Loucy (cell line): Measurements from ENCODE around the gene BTBD19.

ENCODE experiments used
- H2AFZ ChIP-seq: fragments of 200-600 bp; sonication (generic); 2 replicates; pipeline ENCODE4 v1.6.0; 2016; ENCODE audit warnings: antibody characterized with exemption, mild to moderate bottlenecking, low read length, moderate library complexity
- H3F3A ChIP-seq: fragments of 200-600 bp; 2 replicates; pipeline ENCODE4 v1.6.0; 2016; ENCODE audit warnings: antibody characterized with exemption, low read depth, mild to moderate bottlenecking
- H3K27me3 ChIP-seq: fragments of 200-600 bp; sonication (generic); 2 replicates; pipeline ENCODE4 v1.6.1; 2014; ENCODE audit warnings: low read length, mild to moderate bottlenecking; ENCODE audit not compliant: insufficient read depth, poor library complexity, severe bottlenecking
- H3K36me3 ChIP-seq: fragments of 200-600 bp; sonication (generic); 2 replicates; pipeline ENCODE4 v1.6.1; 2016; ENCODE audit warnings: low read length; ENCODE audit not compliant: insufficient read depth
- H3K4me1 ChIP-seq: fragments of 200-600 bp; sonication (generic); 2 replicates; pipeline ENCODE4 v1.5.1; 2014; ENCODE audit warnings: low read length, mild to moderate bottlenecking; ENCODE audit not compliant: insufficient read depth, poor library complexity, severe bottlenecking
- H3K4me2 ChIP-seq: fragments of 200-600 bp; sonication (generic); 2 replicates; pipeline ENCODE4 v1.6.0; 2014; ENCODE audit warnings: antibody characterized with exemption, low read length, low read depth, mild to moderate bottlenecking; ENCODE audit not compliant: poor library complexity, severe bottlenecking
- H3K4me3 ChIP-seq: fragments of 200-600 bp; sonication (generic); 2 replicates; pipeline ENCODE4 v1.5.1; 2014; ENCODE audit warnings: low read length, mild to moderate bottlenecking, mixed read lengths; ENCODE audit not compliant: poor library complexity, severe bottlenecking
- H3K79me2 ChIP-seq: fragments of 200-600 bp; sonication (generic); 2 replicates; pipeline ENCODE4 v1.6.1; 2014; ENCODE audit warnings: low read length; ENCODE audit not compliant: insufficient read depth
- H3K9ac ChIP-seq: fragments of 200-600 bp; sonication (generic); 2 replicates; pipeline ENCODE4 v1.6.0; 2014; ENCODE audit warnings: mild to moderate bottlenecking, low read depth, low read length, moderate library complexity; ENCODE audit not compliant: poor library complexity, severe bottlenecking
- H3K9me2 ChIP-seq: fragments of 200-600 bp; sonication (generic); replicated peaks from 2 replicates; pipeline ENCODE4 v1.6.1; 2016; ENCODE audit warnings: low read depth, low read length, mixed read lengths
- H3K9me3 ChIP-seq: fragments of 200-600 bp; sonication (generic); 2 replicates; pipeline ENCODE4 v1.6.1; 2014; ENCODE audit warnings: mild to moderate bottlenecking, antibody characterized with exemption, low read length, low read depth; ENCODE audit not compliant: insufficient read depth
- H4K20me1 ChIP-seq: fragments of 200-600 bp; sonication (generic); 2 replicates; pipeline ENCODE4 v1.6.0; 2014; ENCODE audit warnings: antibody characterized with exemption, low read length, mild to moderate bottlenecking; ENCODE audit not compliant: insufficient read depth, poor library complexity, severe bottlenecking
- CTCF ChIP-seq: fragments of 200-600 bp; sonication (generic); conservative IDR thresholded peaks from 2 replicates; pipeline ENCODE4 v1.5.1; 2014; ENCODE audit warnings: mild to moderate bottlenecking, antibody characterized with exemption, low read length
- EZH2phosphoT487 ChIP-seq: fragments of 200-600 bp; IDR thresholded peaks from 2 replicates; pipeline ENCODE4 v1.6.1; 2018; ENCODE audit warnings: antibody characterized with exemption, mild to moderate bottlenecking, moderate library complexity, borderline replicate concordance

The BTBD19 gene

DNA sequence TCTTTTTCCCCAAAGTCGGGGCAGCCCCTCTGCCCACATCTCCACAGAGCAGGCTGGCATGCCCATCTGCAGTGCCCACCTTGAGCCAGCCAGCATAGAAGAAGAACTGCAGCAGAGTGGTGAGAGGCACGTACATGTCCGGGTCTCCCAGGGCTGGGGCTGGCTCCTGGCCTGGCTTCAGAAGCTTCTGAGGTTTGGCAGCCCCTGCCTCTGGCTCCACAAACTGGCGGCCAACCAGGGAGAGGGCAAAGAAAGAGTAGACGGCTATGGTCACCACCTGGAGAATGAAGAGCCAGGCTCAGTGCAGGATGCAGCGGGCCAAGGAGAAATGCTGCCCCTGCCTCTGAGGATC, 23.3 kb upstream of the BTBD19 start:
- H3K9ac ChIP-seq: no peak overlapping the region
- H2AFZ ChIP-seq: no peak overlapping the region
- no peaks in the 10 kb centered on the region for H3K9me3 ChIP-seq
- peaks cover 18% of the 10 kb centered on the region; the same call in 1 of the 2 replicates for H3K36me3 ChIP-seq
- H3K79me2 ChIP-seq: peaks cover 7% of the 10 kb centered on the region; the same call in 1 of the 2 replicates
- no peaks in the 10 kb centered on the region for H3F3A ChIP-seq
- H3K27me3 ChIP-seq: no peaks in the 10 kb centered on the region
- H3K9me2 ChIP-seq: no peaks in the 10 kb centered on the region
- no peak overlapping the region for H3K4me2 ChIP-seq
- H4K20me1 ChIP-seq: peaks cover 12% of the 10 kb centered on the region
- H3K4me1 ChIP-seq: no peaks in the 10 kb centered on the region
- H3K4me3 ChIP-seq: no peak overlapping the region
- no peak for TF ChIP-seq EZH2phosphoT487
- TF ChIP-seq CTCF: no peak

DNA sequence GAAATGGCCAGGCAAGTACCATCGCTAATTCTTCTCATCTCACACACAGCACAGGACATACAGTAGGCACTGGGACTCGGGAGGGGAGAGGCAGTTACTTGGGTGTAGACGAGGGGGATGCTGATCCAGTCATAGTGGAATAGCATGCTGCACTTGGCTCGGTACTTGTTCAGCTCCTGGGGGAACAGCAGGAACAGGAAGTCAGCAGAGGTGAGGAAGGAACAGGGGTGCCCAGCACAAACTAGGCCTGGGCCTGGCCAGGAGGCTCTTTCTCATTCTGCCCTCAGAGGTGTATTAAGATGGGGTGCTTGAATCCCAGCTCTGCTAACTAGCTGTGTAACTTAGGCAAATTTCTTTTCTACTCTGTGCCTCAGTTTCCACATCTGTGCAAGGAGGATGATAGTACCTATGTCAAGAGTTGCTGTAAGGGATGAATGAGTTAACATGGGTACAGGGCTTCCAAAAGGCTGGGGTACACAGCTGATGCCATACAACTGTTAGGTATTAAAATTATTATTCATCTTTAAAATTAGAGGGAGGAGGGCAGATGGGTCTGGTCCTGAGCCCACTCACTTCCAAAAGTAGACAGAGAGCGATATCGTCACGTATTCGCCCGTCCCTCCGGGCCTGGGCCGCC, 22.7 kb upstream of the BTBD19 start:
- Histone ChIP-seq H3K9ac (no peak overlapping the region), H3K4me3 (no peak overlapping the region), H3K36me3 (peaks cover 12% of the 10 kb centered on the region; the same call in 1 of the 2 replicates), H2AFZ (no peak overlapping the region), H3K27me3 (no peaks in the 10 kb centered on the region), H3K79me2 (peaks cover under 1% of the 10 kb centered on the region; the same call in 1 of the 2 replicates), H3K9me3 (no peaks in the 10 kb centered on the region), H4K20me1 (peaks cover 7% of the 10 kb centered on the region), H3K9me2 (no peaks in the 10 kb centered on the region), H3F3A (no peaks in the 10 kb centered on the region), H3K4me2 (no peak overlapping the region), H3K4me1 (no peaks in the 10 kb centered on the region)
- no peak for TF ChIP-seq CTCF
- TF ChIP-seq EZH2phosphoT487: no peak

DNA sequence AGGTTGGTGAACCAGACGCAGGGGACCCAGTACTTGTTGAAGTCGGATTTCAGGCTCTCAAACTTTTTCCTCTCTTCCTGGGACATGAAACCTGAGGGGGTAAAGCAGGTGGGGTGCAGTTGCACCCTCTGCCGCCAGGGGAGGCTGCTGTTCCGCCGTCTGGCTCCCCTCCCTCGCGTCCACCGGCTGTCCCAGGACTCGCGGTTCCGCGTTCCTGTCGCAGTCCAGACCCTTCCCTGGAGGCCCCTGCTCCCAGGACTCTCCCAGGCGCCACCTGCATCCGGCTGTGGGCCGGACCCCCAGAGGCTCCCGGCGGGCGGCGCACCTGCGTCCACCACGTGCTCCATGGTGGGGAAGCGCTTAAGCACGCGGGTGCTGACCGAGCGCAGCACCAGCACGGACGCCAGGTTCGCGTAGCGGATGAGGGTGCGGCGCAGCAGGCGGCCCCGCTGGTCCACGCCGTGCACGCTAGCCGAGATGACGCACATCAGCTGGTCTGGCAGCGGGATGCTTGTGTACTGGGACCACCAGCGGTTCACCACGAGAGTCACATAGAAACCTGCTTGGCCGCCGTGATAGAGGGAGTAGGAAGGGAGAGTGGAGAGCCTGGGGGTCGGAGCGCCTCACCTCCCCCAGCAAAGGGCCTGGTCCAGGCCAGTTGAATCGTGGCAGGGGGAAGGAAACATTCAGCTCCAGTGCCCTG, 22.0 kb upstream of the BTBD19 start:
- Histone ChIP-seq H3K4me3 (no peak overlapping the region), H3K9me2 (no peaks in the 10 kb centered on the region), H3K9ac (no peak overlapping the region), H3K9me3 (no peaks in the 10 kb centered on the region), H2AFZ (no peak overlapping the region), H3K4me2 (no peak overlapping the region), H3K79me2 (no peaks in the 10 kb centered on the region), H3K27me3 (no peaks in the 10 kb centered on the region), H3F3A (no peaks in the 10 kb centered on the region), H3K4me1 (no peaks in the 10 kb centered on the region), H4K20me1 (peaks cover under 1% of the 10 kb centered on the region), H3K36me3 (peaks cover 5% of the 10 kb centered on the region; the same call in 1 of the 2 replicates)
- TF ChIP-seq CTCF (peak; percentile 75), EZH2phosphoT487 (no peak)
